ENCODE results near the gene CALR3. TPM values are rescaled to one million over a fixed set of nuclear protein-coding genes. Genes with fewer than 3 reads are reported as not detected.

CALR3 gene
- total and polyA plus RNA-seq, 2 of the 8 experiments (the other 6 are each of a cell fraction or from before 2014, with no cell fraction given): 0.11 to 0.32 TPM

DNA sequence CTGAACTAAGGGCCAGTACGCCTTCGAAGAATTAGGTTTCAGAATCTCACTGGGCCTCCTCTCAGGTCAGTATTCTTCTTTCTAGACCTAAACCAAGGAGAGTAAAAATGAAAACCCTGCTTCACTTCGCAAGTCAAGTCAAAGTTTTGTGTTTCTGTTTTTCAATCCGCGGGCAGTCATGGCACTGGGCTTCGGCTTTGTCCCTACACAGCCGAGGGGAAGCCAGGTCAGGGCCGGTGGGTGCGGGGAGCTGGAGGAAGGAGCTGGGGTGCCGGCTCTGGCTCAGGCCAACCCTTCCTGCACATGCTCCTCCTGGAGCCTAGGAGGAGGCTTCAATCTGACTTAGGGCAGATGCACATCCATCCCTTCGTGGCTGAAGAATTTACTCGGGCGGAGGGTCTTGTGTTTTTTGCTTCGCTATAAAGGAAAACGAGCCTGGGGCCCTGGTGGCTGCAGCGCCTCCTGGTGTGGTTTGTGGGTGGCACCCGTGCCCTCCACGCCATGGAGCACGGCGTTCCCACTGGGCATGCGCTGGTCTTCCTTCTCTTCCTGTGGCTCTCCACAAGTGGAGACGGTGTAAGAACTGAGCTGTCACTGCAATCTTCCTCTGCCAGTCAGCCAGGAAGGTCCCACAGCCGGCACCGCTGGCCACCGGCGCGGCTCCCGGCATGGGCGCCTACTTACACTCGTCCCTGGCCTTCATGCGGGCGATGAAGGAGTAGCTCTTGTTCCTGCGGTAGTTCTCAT lies 22.7 kb upstream of the CALR3 start (continued):
- TF ChIP-seq JUN (IDR thresholded peaks at IDR 0.05; ENCODE audit: low read depth, low read length): no peak

All from H1 (cell line).